ENCODE data around the gene PHAF1. TPM values are rescaled to one million over a fixed set of nuclear protein-coding genes. Genes with fewer than 3 reads are reported as not detected.

The PHAF1 gene
- total and polyA plus RNA-seq, 9 of the 15 experiments (the other 6 are each of a cell fraction or from before 2014, with no cell fraction given), result 5.1 to 25.4 (median 13.8) TPM

DNA sequence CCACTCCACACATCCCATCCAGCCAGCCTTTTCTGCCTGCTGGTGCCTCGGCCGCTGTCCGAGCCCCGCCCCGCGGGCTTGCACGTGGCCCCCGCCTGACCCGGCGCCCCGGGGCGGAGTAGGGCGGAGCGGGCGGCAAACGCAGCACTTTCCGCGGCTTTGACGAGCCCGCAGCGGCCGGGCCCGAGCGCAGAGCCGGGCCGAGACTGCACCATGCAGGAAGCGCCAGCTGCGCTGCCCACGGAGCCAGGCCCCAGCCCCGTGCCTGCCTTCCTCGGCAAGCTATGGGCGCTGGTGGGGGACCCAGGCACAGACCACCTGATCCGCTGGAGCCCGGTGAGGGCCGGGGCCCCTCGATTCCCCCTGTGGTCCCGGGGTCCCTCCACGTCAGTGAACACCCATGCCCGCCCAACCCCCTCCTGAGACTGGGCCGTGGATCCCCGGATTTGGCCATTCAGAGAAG is 54.9 kb downstream of the PHAF1 start, which contains the start of gene HSF4 (continued):
- TF ChIP-seq NR4A1 (CRISPR knock-in tag; IDR thresholded peaks at IDR 0.05) (no peak), NR4A1 (tag; IDR thresholded peaks at IDR 0.05) (0 out of 2 replicates have a peak, but pooled peaks have one; percentile 50), YBX1 (IDR thresholded peaks at IDR 0.05) (no peak), ARID1B (IDR thresholded peaks at IDR 0.05) (no peak), ZNF583 (CRISPR knock-in tag; IDR thresholded peaks at IDR 0.05) (0 out of 2 replicates have a peak, but pooled peaks have one; percentile 36), RBM25 (IDR thresholded peaks at IDR 0.05; ENCODE audit: low read depth, low read length, severe bottlenecking) (peak; percentile 13), ZNF282 (CRISPR knock-in tag; IDR thresholded peaks at IDR 0.05) (0 out of 2 replicates have a peak, but pooled peaks have one; percentile 34), RFX1 (IDR thresholded peaks at IDR 0.05) (no peak), DMBX1 (CRISPR knock-in tag; IDR thresholded peaks at IDR 0.05; ENCODE audit: borderline replicate concordance) (peak; percentile 14; the same call in 1 of the 2 replicates)

DNA sequence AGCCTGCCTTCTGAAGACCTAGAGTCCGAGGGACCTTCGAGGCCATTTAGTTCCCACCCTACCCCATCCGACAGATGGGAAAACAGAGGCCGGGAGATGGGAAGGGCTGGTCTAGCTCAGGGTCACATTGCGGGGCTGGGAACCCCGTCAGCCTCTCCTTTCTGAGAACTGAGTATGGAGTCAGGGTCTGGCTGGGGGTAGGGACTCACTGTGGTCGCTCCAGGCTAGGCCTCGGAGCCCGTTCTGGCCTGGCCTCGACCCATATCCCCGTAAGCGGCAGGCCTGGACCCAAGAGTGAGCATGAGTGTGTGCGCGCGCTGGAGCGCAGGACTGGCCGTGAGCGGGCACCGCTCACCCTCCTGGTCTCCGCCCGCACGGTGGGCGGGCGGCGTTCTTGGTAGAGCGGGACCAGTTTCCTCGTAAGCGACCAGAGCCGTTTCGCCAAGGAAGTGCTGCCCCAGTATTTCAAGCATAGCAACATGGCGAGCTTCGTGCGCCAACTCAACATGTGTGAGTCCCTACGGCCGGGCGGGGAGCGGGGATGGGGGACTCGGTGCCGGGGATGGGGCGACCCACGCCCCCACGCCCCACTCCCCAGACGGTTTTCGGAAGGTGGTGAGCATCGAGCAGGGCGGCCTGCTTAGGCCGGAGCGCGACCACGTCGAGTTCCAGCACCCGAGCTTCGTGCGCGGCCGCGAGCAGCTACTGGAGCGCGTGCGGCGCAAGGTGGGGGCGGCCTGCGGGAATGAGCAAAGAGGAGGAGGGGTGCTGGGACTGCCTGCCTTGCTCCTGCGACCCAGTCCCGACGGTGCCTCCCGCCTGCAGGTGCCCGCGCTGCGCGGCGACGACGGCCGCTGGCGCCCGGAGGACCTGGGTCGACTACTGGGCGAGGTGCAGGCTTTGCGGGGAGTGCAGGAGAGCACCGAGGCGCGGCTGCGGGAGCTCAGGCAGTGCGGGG is 55.7 kb downstream of the PHAF1 start:
- no peak for ATAC-seq
- intact Hi-C loops (cut with micrococcal nuclease) (no loop called here), in situ Hi-C loops (cut with MboI) (loop anchor here (25.0 kb wide), 1 partner anchor 203 kb away; the partner anchor contains the start of gene CES3)
- H3K27me3 ChIP-seq (ENCODE audit: control insufficient read depth in 2 of 2, insufficient read depth in 2 of 2, low read length in 2 of 2), result no peaks in the 10 kb centered on the region
- no peak overlapping the region for H2AFZ ChIP-seq (ENCODE audit: low read depth, low read length)
- H3K4me1 ChIP-seq (replicated peaks in 1 of 2; ENCODE audit: control insufficient read depth in 2 of 2, insufficient read depth in 2 of 2, low read length in 2 of 2), result peaks cover 19 to 84% of the 10 kb centered on the region in 2 experiments
- peak overlapping the region; percentile 82 for H3K27ac ChIP-seq (ENCODE audit: extremely low read depth, low read depth, low read length)
- H3K36me3 ChIP-seq (ENCODE audit: control insufficient read depth, insufficient read depth, low read length), result peaks cover 13% of the 10 kb centered on the region; the same call in 2 of the 3 replicates
- ChIA-PET CTCF (ENCODE audit: low intra/inter-chr PET ratio) (no interaction called here), POLR2A (interaction anchor here (0.5 to 0.6 kb wide), 2 partner anchors 12 to 315 kb away, joined by 3 read pairs; no protein-coding TSS in a partner anchor)
- H3K4me3 ChIP-seq, result peak overlapping the region; percentile 34; the same call in 1 of the 2 replicates
- H4K20me1 ChIP-seq (replicated peaks; ENCODE audit: control insufficient read depth, insufficient read depth, low read length), result no peaks in the 10 kb centered on the region
- no peaks in the 10 kb centered on the region for H3K9me1 ChIP-seq (ENCODE audit: control insufficient read depth, insufficient read depth, low read length)
- FAIRE-seq, result no peak
- 89% methylated on average over 40 of the region's 85 CpGs for WGBS (ENCODE audit: insufficient coverage, low coverage, missing lambda C conversion rate)
- no peaks in the 10 kb centered on the region for H3K9me3 ChIP-seq (replicated peaks; ENCODE audit: control insufficient read depth, insufficient read depth, low read depth, low read length)
- peaks cover 12% of the 10 kb centered on the region for H3K79me2 ChIP-seq (ENCODE audit: control insufficient read depth, insufficient read depth, low read length)
- peak in 1 of 4 experiments; percentile 29 for DNase-seq (ENCODE audit: extremely low read depth in 1 of 4, low spot score in 3 of 4)
- BruUV-seq (replicated peaks), result no TSS peak
- peak overlapping the region; percentile 54 for H3K4me2 ChIP-seq (ENCODE audit: insufficient read depth, low read length)
- H3K9ac ChIP-seq (ENCODE audit: insufficient read depth in 1 of 2, low read depth in 2 of 2, low read length in 2 of 2), result peak overlapping the region; percentile 76 to 95
- peak; percentile 49 for TF ChIP-seq PCBP1 (IDR thresholded peaks at IDR 0.05; ENCODE audit: low read depth, low read length, poor library complexity, severe bottlenecking)
- TF ChIP-seq DACH1 (IDR thresholded peaks at IDR 0.05; ENCODE audit: partially characterized antibody), result no peak
- no peak for TF ChIP-seq MYNN (IDR thresholded peaks at IDR 0.05)
- TF ChIP-seq MYNN (CRISPR knock-in tag; IDR thresholded peaks at IDR 0.05), result no peak
- TF ChIP-seq TGIF2 (CRISPR knock-in tag; IDR thresholded peaks at IDR 0.05), result 0 out of 2 replicates have a peak, but pooled peaks have one; percentile 6
- no peak for TF ChIP-seq NCOR1 (IDR thresholded peaks at IDR 0.05)
- TF ChIP-seq ZFX (CRISPR knock-in tag; IDR thresholded peaks at IDR 0.05), result peak; percentile 10; the same call in 1 of the 2 replicates
- TF ChIP-seq HSF4 (CRISPR knock-in tag; IDR thresholded peaks at IDR 0.05; ENCODE audit: borderline replicate concordance), result no peak
- no peak for TF ChIP-seq ZKSCAN8 (CRISPR knock-in tag; IDR thresholded peaks at IDR 0.05)
- no peak for TF ChIP-seq ZNF707 (CRISPR knock-in tag; conservative IDR thresholded peaks at IDR 0.05)
- TF ChIP-seq, protein P1, sequence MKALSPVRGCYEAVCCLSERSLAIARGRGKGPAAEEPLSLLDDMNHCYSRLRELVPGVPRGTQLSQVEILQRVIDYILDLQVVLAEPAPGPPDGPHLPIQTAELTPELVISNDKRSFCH (CRISPR knock-in tag; IDR thresholded peaks at IDR 0.05), result no peak
- TF ChIP-seq, protein P1 (tag; IDR thresholded peaks at IDR 0.05), result 0 out of 2 replicates have a peak, but pooled peaks have one; percentile 2
- 0 out of 2 replicates have a peak, but pooled peaks have one; percentile 1 for TF ChIP-seq ZBTB7A (IDR thresholded peaks at IDR 0.05; ENCODE audit: borderline replicate concordance, control insufficient read depth, low read depth, low read length)

Measured in K562 (cell line).